Stomach smooth muscle (tissue), 2 donors: Measurements from ENCODE around the gene KLHL14.

ENCODE experiments used
- H3K27ac ChIP-seq: one replicate; pipeline ENCODE4 v1.7.0; 2013; ENCODE audit warnings: mild to moderate bottlenecking, low read length, inconsistent platforms
- H3K27me3 ChIP-seq, 2 donors: one replicate each; pipeline ENCODE4 v1.7.0; 2013; ENCODE audit warnings: low read length in 2 of 2; ENCODE audit not compliant: insufficient read depth in 2 of 2, control insufficient read depth in 1 of 2
- H3K36me3 ChIP-seq, 2 donors: one replicate each; pipeline ENCODE4 v1.7.0; 2013; ENCODE audit warnings: low read length in 2 of 2; ENCODE audit not compliant: control insufficient read depth in 2 of 2, insufficient read depth in 2 of 2
- H3K4me1 ChIP-seq: one replicate; pipeline ENCODE4 v1.7.0; 2013; ENCODE audit warnings: low read length; ENCODE audit not compliant: control insufficient read depth, insufficient read depth
- H3K4me3 ChIP-seq, 2 donors: one replicate each; pipeline ENCODE4 v1.7.0; 2013; ENCODE audit warnings: low read length in 2 of 2
- H3K9ac ChIP-seq, 2 donors: one replicate each; pipeline ENCODE4 v1.7.0; 2013; ENCODE audit warnings: low read length in 2 of 2, mild to moderate bottlenecking in 1 of 2
- H3K9me3 ChIP-seq, 2 donors: one replicate each; pipeline ENCODE4 v1.7.0; 2013; ENCODE audit warnings: low read length in 2 of 2; ENCODE audit not compliant: control insufficient read depth in 2 of 2
- donor health status: healthy.
- donor health status: Pancreatic carcinoma.

Gene KLHL14

GRCh38 chr18:32770054-32770665 is 2.7 kb downstream of the KLHL14 start:
- peak overlapping the region in 1 of 2 donors; percentile 36 for H3K4me3 ChIP-seq
- H3K9me3 ChIP-seq: no peaks in the 10 kb centered on the region
- H3K27me3 ChIP-seq: peaks cover 29 to 37% of the 10 kb centered on the region in 2 donors
- no peaks in the 10 kb centered on the region for H3K36me3 ChIP-seq
- H3K4me1 ChIP-seq: peaks cover 17% of the 10 kb centered on the region
- H3K27ac ChIP-seq: no peak overlapping the region
- no peak overlapping the region for H3K9ac ChIP-seq

- H3K9me3 ChIP-seq: no peaks in the 10 kb centered on the region
- peaks cover 17% of the 10 kb centered on the region for H3K4me1 ChIP-seq
- H3K9ac ChIP-seq: no peak overlapping the region
- peaks cover 29 to 37% of the 10 kb centered on the region in 2 donors for H3K27me3 ChIP-seq
- no peak overlapping the region for H3K27ac ChIP-seq
- no peaks in the 10 kb centered on the region for H3K36me3 ChIP-seq
- H3K4me3 ChIP-seq: peak overlapping the region in 1 of 2 donors; percentile 36
These were observed 3.2 kb downstream of the KLHL14 start for GRCh38 chr18:32769586-32770053.

- H3K4me1 ChIP-seq: peaks cover 17% of the 10 kb centered on the region
- no peak overlapping the region for H3K4me3 ChIP-seq
- no peaks in the 10 kb centered on the region for H3K36me3 ChIP-seq
- no peaks in the 10 kb centered on the region for H3K9me3 ChIP-seq
- H3K9ac ChIP-seq: no peak overlapping the region
- H3K27ac ChIP-seq: no peak overlapping the region
- peaks cover 29 to 37% of the 10 kb centered on the region in 2 donors for H3K27me3 ChIP-seq
These were observed 3.7 kb downstream of the KLHL14 start for GRCh38 chr18:32769071-32769585.

DNA sequence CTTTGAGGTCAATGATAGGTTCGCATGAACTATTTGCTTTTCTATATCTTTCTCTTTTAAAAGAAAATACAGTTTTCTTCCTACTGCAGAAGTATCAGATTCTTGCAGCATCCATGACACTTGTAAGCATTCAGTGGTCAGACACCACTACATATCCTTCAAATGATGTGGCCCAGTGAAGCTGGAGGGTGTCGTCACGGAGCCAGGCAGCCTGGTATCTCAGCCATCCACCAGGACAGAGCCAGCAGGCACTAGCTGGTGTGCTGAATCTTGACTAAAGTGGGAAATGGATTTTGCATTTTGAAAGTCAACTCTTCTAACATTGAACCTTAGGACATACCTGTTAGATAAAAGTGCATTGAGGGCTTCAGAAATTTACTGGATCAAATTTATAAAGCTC is 5.4 kb downstream of the KLHL14 start:
- Histone ChIP-seq H3K4me1 (peaks cover 17% of the 10 kb centered on the region), H3K27ac (no peak overlapping the region), H3K9ac (no peak overlapping the region), H3K27me3 (peaks cover 25 to 31% of the 10 kb centered on the region in 2 donors), H3K9me3 (no peaks in the 10 kb centered on the region), H3K4me3 (no peak overlapping the region), H3K36me3 (no peaks in the 10 kb centered on the region)

GRCh38 chr18:32764611-32765244 is 8.1 kb downstream of the KLHL14 start:
- peaks cover 8 to 10% of the 10 kb centered on the region in 2 donors for H3K27me3 ChIP-seq
- H3K36me3 ChIP-seq: no peaks in the 10 kb centered on the region
- no peak overlapping the region for H3K9ac ChIP-seq
- no peak overlapping the region for H3K4me3 ChIP-seq
- H3K9me3 ChIP-seq: no peaks in the 10 kb centered on the region
- peaks cover 2% of the 10 kb centered on the region for H3K4me1 ChIP-seq
- no peak overlapping the region for H3K27ac ChIP-seq

DNA sequence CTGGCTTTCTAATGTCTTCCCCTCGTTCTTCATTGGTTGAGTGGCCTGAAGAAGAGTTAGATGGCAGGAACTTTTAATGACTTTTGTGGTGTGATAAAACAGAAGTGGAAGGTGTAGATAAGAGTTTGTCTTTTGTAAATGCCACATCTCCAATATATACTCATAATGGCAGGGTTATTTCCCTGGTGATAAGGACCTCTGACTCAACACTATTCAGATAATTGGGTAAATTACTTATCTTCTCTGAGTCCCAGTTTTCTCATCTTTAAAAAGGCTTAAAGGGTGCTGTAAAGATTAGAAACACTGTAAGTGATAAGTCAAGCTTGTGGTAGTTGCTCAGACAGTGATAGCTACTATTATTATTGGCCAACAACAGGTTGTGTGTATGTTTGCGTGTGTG is 9.5 kb downstream of the KLHL14 start:
- Histone ChIP-seq H3K27me3 (peaks cover 0 to 2% of the 10 kb centered on the region in 2 donors), H3K4me3 (no peak overlapping the region), H3K27ac (no peak overlapping the region), H3K36me3 (no peaks in the 10 kb centered on the region), H3K9ac (no peak overlapping the region), H3K4me1 (no peaks in the 10 kb centered on the region), H3K9me3 (no peaks in the 10 kb centered on the region)

- no peak overlapping the region for H3K27ac ChIP-seq
- H3K36me3 ChIP-seq: no peaks in the 10 kb centered on the region
- no peaks in the 10 kb centered on the region for H3K27me3 ChIP-seq
- H3K9ac ChIP-seq: no peak overlapping the region
- H3K4me3 ChIP-seq: no peak overlapping the region
- H3K4me1 ChIP-seq: no peaks in the 10 kb centered on the region
- no peaks in the 10 kb centered on the region for H3K9me3 ChIP-seq
These were observed 11.6 kb downstream of the KLHL14 start for GRCh38 chr18:32761231-32761630.

- Histone ChIP-seq H3K4me1 (no peaks in the 10 kb centered on the region), H3K36me3 (no peaks in the 10 kb centered on the region), H3K27ac (no peak overlapping the region), H3K4me3 (no peak overlapping the region), H3K9me3 (no peaks in the 10 kb centered on the region), H3K9ac (no peak overlapping the region), H3K27me3 (peaks cover 0 to 2% of the 10 kb centered on the region in 2 donors)
These were observed 12.4 kb downstream of the KLHL14 start for GRCh38 chr18:32760391-32760790.

DNA sequence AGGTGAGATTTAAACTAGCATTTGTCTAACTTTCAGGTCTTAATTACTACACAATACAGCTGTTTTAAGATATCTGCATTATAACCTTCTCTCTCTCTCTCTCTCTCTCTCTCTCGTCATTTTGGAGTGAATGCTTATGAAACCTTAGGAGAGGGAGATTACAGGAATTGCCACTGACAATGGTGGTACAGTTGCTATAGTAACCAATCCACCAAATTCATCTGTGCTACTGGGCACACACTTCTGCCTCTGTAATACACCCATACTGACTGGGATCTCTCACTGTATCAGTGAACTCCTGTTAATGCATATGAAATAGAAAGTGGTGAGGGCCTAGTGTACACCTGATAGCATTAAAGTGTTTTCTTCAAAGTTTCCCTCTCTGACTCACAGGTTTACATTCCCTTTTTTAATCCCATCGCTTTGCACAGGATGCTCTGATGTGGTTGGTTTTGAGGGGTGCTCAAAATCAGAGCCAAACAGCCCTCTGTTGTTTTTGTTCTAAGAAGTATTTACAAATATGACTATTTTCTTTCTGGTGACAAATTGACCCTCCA is 13.1 kb downstream of the KLHL14 start:
- no peaks in the 10 kb centered on the region for H3K36me3 ChIP-seq
- peaks cover 0 to 2% of the 10 kb centered on the region in 2 donors for H3K27me3 ChIP-seq
- H3K4me3 ChIP-seq: no peak overlapping the region
- H3K9me3 ChIP-seq: no peaks in the 10 kb centered on the region
- no peak overlapping the region for H3K27ac ChIP-seq
- H3K4me1 ChIP-seq: no peaks in the 10 kb centered on the region
- H3K9ac ChIP-seq: no peak overlapping the region

DNA sequence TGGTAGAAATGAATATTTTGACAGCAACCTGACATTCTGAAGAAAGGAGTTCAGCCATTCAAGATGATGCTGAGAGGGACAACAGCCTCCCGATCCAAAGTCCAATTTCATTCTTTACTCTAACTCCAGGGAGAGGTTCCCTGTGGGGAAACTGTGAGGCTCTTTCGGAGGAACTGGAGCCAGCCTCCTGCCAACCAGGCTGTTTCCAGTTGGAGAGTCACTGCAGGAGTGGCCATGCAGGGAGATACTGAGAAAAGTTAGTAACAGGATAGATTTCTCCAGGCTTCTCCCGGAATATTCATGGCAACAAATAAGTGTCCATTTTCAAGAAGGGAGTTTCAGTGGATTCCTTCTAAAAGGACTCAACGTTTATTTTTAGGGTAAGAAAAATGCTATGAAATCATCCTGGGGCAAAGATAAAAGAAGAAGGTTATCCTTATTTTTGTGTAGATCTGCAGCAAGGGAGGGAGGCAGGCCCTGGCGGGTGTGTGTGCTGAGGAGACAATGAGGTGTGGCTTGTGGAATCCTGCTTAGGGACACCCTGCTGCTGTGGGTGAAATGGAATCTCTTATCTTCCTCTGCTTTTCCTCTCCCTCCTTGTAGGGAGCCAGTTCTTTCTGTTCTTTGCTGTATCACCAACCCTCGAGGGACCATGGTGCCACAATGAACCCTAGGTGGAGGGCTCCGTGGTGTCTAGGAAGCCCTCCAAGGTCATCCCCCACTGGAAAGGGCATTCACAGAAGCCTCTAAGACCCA is 18.1 kb downstream of the KLHL14 start:
- Histone ChIP-seq H3K36me3 (no peaks in the 10 kb centered on the region), H3K9me3 (no peaks in the 10 kb centered on the region), H3K9ac (no peak overlapping the region), H3K4me3 (no peak overlapping the region), H3K27ac (no peak overlapping the region), H3K27me3 (peaks cover 0 to 2% of the 10 kb centered on the region in 2 donors), H3K4me1 (no peaks in the 10 kb centered on the region)
